ENCODE measurements around the gene SERPINI1. TPM values are rescaled to one million over a fixed set of nuclear protein-coding genes. Genes with fewer than 3 reads are reported as not detected.
A peak's percentile ranks its signal among the peaks of the same experiment; 100 is the strongest.

The SERPINI1 gene
- total and polyA plus RNA-seq, 11 donors: 5.6 to 18.5 (median 10.7) TPM

GRCh38 chr3:167736264-167736787 is 805 bp downstream of the SERPINI1 start:
- DNase-seq (no peak), ATAC-seq (no peak)
- intact Hi-C loops (cut with DNase I): loop anchor here in 9 of 10 donors (5.0 to 10.0 kb wide), 10 partner anchors 71 to 358 kb away; partner anchors contain the start of gene GOLIM4 (in 1 of the 9)
- 25 to 30% (median 26%) methylated on average over 7 of the region's 7 CpGs for WGBS, 4 donors
- no peak for TF ChIP-seq CTCF (IDR thresholded peaks at IDR 0.05)
- no peak for TF ChIP-seq POLR2A (IDR thresholded peaks at IDR 0.05)
- no peaks in the 10 kb centered on the region for H3K27me3 ChIP-seq
- H3K36me3 ChIP-seq: peaks cover 0 to 2% (median 0%) of the 10 kb centered on the region in 9 donors
- H3K4me1 ChIP-seq: peaks cover 4 to 41% (median 25%) of the 10 kb centered on the region in 12 donors
- peak overlapping the region in 5 of 12 donors; percentile 92 to 95 (median 94) for H3K27ac ChIP-seq
- peak overlapping the region; percentile 72 to 94 (median 84) for H3K4me3 ChIP-seq
- H3K9me3 ChIP-seq: no peaks in the 10 kb centered on the region

GRCh38 chr3:167736997-167737396 is 1.5 kb downstream of the SERPINI1 start:
- peaks cover 4 to 38% (median 25%) of the 10 kb centered on the region in 12 donors for H3K4me1 ChIP-seq
- no peaks in the 10 kb centered on the region for H3K9me3 ChIP-seq
- 77 to 85% (median 82%) methylated on average over 2 of the region's 2 CpGs for WGBS, 4 donors
- peaks cover 0 to 2% (median 0%) of the 10 kb centered on the region in 9 donors for H3K36me3 ChIP-seq
- intact Hi-C loops (cut with DNase I): loop anchor here in 9 of 10 donors (5.0 to 10.0 kb wide), 10 partner anchors 70 to 358 kb away; partner anchors contain the start of gene GOLIM4 (in 1 of the 9)
- H3K27ac ChIP-seq: no peak overlapping the region
- no peak for DNase-seq
- TF ChIP-seq POLR2A (IDR thresholded peaks at IDR 0.05): no peak
- TF ChIP-seq CTCF (IDR thresholded peaks at IDR 0.05): no peak
- H3K4me3 ChIP-seq: no peak overlapping the region
- no peaks in the 10 kb centered on the region for H3K27me3 ChIP-seq
- no peak for ATAC-seq

- H3K27ac ChIP-seq: no peak overlapping the region
- no peak overlapping the region for H3K4me3 ChIP-seq
- H3K9me3 ChIP-seq: no peaks in the 10 kb centered on the region
- 77 to 81% (median 79%) methylated on average over 2 of the region's 2 CpGs for WGBS, 4 donors
- H3K36me3 ChIP-seq: peaks cover 0 to 2% (median 0%) of the 10 kb centered on the region in 9 donors
- intact Hi-C loops (cut with DNase I): loop anchor here in 9 of 10 donors (5.0 to 10.0 kb wide), 10 partner anchors 69 to 357 kb away; partner anchors contain the start of gene GOLIM4 (in 1 of the 9)
- H3K4me1 ChIP-seq: peaks cover 4 to 27% (median 17%) of the 10 kb centered on the region in 12 donors
- DNase-seq (no peak), ATAC-seq (no peak)
- TF ChIP-seq CTCF (IDR thresholded peaks at IDR 0.05) (no peak), POLR2A (IDR thresholded peaks at IDR 0.05) (no peak)
- H3K27me3 ChIP-seq: no peaks in the 10 kb centered on the region
Measured at GRCh38 chr3:167738037-167738436, 2.5 kb downstream of the SERPINI1 start.

GRCh38 chr3:167739190-167739810 is 3.8 kb downstream of the SERPINI1 start:
- TF ChIP-seq CTCF (IDR thresholded peaks at IDR 0.05) (no peak), POLR2A (IDR thresholded peaks at IDR 0.05) (no peak)
- H3K36me3 ChIP-seq: peaks cover 0 to 2% (median 0%) of the 10 kb centered on the region in 9 donors
- intact Hi-C loops (cut with DNase I): loop anchor here in 9 of 10 donors (5.0 to 10.0 kb wide), 10 partner anchors 68 to 356 kb away; partner anchors contain the start of gene GOLIM4 (in 1 of the 9)
- no peaks in the 10 kb centered on the region for H3K27me3 ChIP-seq
- H3K4me3 ChIP-seq: no peak overlapping the region
- DNase-seq (no peak), ATAC-seq (no peak)
- H3K9me3 ChIP-seq: no peaks in the 10 kb centered on the region
- peaks cover 0 to 16% (median 9%) of the 10 kb centered on the region in 12 donors for H3K4me1 ChIP-seq
- no peak overlapping the region for H3K27ac ChIP-seq
- 88 to 93% (median 91%) methylated on average over 4 of the region's 4 CpGs for WGBS, 4 donors
